ENCODE data around the gene AIDA. TPM values are rescaled to one million over a fixed set of nuclear protein-coding genes. Genes with fewer than 3 reads are reported as not detected.

Gene AIDA, protein sequence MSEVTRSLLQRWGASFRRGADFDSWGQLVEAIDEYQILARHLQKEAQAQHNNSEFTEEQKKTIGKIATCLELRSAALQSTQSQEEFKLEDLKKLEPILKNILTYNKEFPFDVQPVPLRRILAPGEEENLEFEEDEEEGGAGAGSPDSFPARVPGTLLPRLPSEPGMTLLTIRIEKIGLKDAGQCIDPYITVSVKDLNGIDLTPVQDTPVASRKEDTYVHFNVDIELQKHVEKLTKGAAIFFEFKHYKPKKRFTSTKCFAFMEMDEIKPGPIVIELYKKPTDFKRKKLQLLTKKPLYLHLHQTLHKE
- total RNA-seq (2022; extraction: Qiagen RNA extraction; ENCODE audit: low read depth) = 40.0 to 70.0 TPM (median 67.4 TPM) in 5 replicates

DNA sequence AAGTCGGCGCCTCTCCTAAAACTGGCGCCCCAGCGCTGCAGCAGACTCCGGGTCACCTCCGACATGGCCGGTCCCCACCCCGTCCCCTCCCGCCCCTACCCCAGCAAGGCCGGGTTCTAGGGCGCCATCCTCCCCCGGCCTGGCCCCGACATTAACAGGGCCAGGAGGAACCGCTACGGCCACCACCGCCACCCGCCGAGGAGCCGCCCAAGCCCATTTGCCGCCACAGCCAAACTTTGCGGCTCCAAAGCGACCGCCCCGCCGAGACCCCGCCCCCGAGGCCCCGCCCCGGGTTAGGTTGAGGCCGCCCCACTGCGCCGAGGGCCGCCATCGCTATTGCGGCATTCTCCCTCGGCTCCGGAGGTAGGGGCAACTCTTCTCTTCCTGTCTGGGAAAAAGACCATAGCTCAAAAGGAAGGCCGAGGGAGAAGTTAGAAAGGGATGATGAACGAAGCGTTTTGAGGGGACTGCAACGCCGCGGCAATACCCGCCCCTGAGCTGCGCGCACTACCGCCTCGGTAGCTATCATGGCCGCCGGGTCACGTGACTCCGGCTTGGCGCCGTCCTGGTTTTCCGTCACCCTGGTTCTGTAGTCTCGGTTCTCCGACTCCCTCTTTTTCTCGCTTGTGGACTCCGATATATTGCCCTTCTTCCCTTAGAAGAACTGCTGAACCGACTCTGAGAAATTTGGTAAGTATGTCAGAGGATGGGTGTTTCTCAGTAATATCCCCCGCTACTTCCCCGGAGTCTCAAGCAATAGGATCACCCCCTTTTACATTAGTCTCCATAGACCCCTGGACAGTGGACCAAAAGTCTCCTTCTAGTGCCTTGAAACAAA, at the start of gene AIDA, which contains the start of gene BROX:
AIDA (minus strand) TSS at position 239 of the 838 bp plus-strand sequence; CDS start at position 65, 174 bp downstream.
BROX (plus strand) TSS at position 312 of the 838 bp plus-strand sequence. CDS start 3,136 bp downstream, outside the sequence.

DNA sequence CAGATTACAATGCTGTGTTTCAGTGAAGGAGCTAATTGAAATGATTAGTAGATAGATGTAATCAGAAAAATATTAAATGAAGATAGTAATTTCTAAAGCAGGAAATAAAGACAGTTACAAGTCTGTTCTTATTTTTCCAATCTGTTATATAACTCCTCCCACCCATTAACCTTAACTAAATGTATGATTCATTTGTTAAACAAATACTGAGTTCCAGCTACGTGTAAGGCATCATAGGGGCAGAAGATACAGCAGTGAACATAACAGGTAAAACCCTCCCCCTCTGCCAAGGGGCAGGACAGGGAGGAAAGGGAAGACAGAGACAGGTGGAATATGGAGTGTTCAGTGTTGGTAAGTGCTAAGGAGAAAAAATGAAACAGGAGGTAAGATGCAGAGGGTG, 24.7 kb upstream of the AIDA start, which contains the start of gene FAM177B:
FAM177B (plus strand) TSS at position 231 of the 400 bp plus-strand sequence. CDS start 9,344 bp downstream, outside the sequence.

Other genes with a start within 250 kb of the AIDA start
- 9.3 to 12.1 TPM (median 10.8 TPM) in 5 replicates for gene HHIPL2, start 164.4 kb downstream of the AIDA start, total RNA-seq (2022; extraction: Qiagen RNA extraction; ENCODE audit: low read depth)
- gene TAF1A, start 122.6 kb downstream of the AIDA start, total RNA-seq (2022; extraction: Qiagen RNA extraction; ENCODE audit: low read depth) = 8.6 to 12.8 TPM (median 12.0 TPM) in 5 replicates
- gene MIA3, start 94.4 kb downstream of the AIDA start, total RNA-seq (2022; extraction: Qiagen RNA extraction; ENCODE audit: low read depth) = 19.5 to 22.6 TPM (median 22.3 TPM) in 5 replicates
- 11.3 to 23.0 TPM (median 20.5 TPM) in 5 replicates for gene BROX, start 73 bp upstream of the AIDA start, total RNA-seq (2022; extraction: Qiagen RNA extraction; ENCODE audit: low read depth)
- not detected in 5 replicates for gene FAM177B, start 24.7 kb upstream of the AIDA start, total RNA-seq (2022; extraction: Qiagen RNA extraction; ENCODE audit: low read depth)
- 1.4 to 2.3 TPM (median 1.7 TPM) in 5 replicates for gene DISP1, start 102.5 kb upstream of the AIDA start, total RNA-seq (2022; extraction: Qiagen RNA extraction; ENCODE audit: low read depth)

Data from A549 treated with RU486 at 1 μM for 4 hours (cell line).